ENCODE measurements around the gene FCER1A. TPM values are rescaled to one million over a fixed set of nuclear protein-coding genes. Genes with fewer than 3 reads are reported as not detected.

The FCER1A gene
- total RNA-seq, 3 donors from 2014 or later: 0.66 to 5.1 (median 2.0) TPM

GRCh38 chr1:159275891-159276290 lies 26.2 kb upstream of the FCER1A start:
- H3K4me3 ChIP-seq: no peak overlapping the region
- no peak for TF ChIP-seq POLR2AphosphoS5 (IDR thresholded peaks at IDR 0.05)
- no peak for TF ChIP-seq CTCF (IDR thresholded peaks at IDR 0.05)
- TF ChIP-seq POLR2A (IDR thresholded peaks at IDR 0.05): no peak
- intact Hi-C loops (cut with DNase I; ENCODE audit: low total_unique reads): no loop called here
- H3K9me3 ChIP-seq: no peaks in the 10 kb centered on the region
- no peaks in the 10 kb centered on the region for H3K27me3 ChIP-seq
- DNase-seq (ENCODE audit: low spot score in 2 of 2): no peak
- no peaks in the 10 kb centered on the region for H3K36me3 ChIP-seq
- no peak overlapping the region for H3K27ac ChIP-seq
- no peaks in the 10 kb centered on the region for H3K4me1 ChIP-seq

- Histone ChIP-seq H3K36me3 (no peaks in the 10 kb centered on the region), H3K4me3 (no peak overlapping the region), H3K27me3 (no peaks in the 10 kb centered on the region), H3K27ac (no peak overlapping the region), H3K9me3 (no peaks in the 10 kb centered on the region), H3K4me1 (no peaks in the 10 kb centered on the region)
- intact Hi-C loops (cut with DNase I; ENCODE audit: low total_unique reads): no loop called here
- DNase-seq (ENCODE audit: low spot score in 2 of 2): no peak
- TF ChIP-seq POLR2A (IDR thresholded peaks at IDR 0.05): no peak
- TF ChIP-seq CTCF (IDR thresholded peaks at IDR 0.05): no peak
- no peak for TF ChIP-seq POLR2AphosphoS5 (IDR thresholded peaks at IDR 0.05)
Measured at GRCh38 chr1:159279773-159280172, 22.4 kb upstream of the FCER1A start.

GRCh38 chr1:159282118-159282517 lies 20.0 kb upstream of the FCER1A start:
- no peak for DNase-seq (ENCODE audit: low spot score in 2 of 2)
- H3K4me1 ChIP-seq: no peaks in the 10 kb centered on the region
- H3K9me3 ChIP-seq: no peaks in the 10 kb centered on the region
- intact Hi-C loops (cut with DNase I; ENCODE audit: low total_unique reads): no loop called here
- no peak overlapping the region for H3K4me3 ChIP-seq
- no peaks in the 10 kb centered on the region for H3K36me3 ChIP-seq
- H3K27ac ChIP-seq: no peak overlapping the region
- TF ChIP-seq CTCF (IDR thresholded peaks at IDR 0.05) (no peak), POLR2A (IDR thresholded peaks at IDR 0.05) (no peak)
- H3K27me3 ChIP-seq: no peaks in the 10 kb centered on the region

- no peak overlapping the region for H3K4me3 ChIP-seq
- intact Hi-C loops (cut with DNase I; ENCODE audit: low total_unique reads): no loop called here
- no peaks in the 10 kb centered on the region for H3K27me3 ChIP-seq
- no peak for DNase-seq (ENCODE audit: low spot score in 2 of 2)
- TF ChIP-seq POLR2AphosphoS5 (IDR thresholded peaks at IDR 0.05): no peak
- TF ChIP-seq CTCF (IDR thresholded peaks at IDR 0.05): no peak
- TF ChIP-seq POLR2A (IDR thresholded peaks at IDR 0.05): no peak
- no peaks in the 10 kb centered on the region for H3K9me3 ChIP-seq
- no peaks in the 10 kb centered on the region for H3K4me1 ChIP-seq
- no peaks in the 10 kb centered on the region for H3K36me3 ChIP-seq
- H3K27ac ChIP-seq: no peak overlapping the region
Measured at GRCh38 chr1:159289060-159289459, 13.1 kb upstream of the FCER1A start.

GRCh38 chr1:159291424-159291823 lies 10.7 kb upstream of the FCER1A start:
- DNase-seq (ENCODE audit: low spot score in 2 of 2): no peak
- no peaks in the 10 kb centered on the region for H3K9me3 ChIP-seq
- H3K4me3 ChIP-seq: no peak overlapping the region
- intact Hi-C loops (cut with DNase I; ENCODE audit: low total_unique reads): no loop called here
- no peaks in the 10 kb centered on the region for H3K4me1 ChIP-seq
- H3K27me3 ChIP-seq: no peaks in the 10 kb centered on the region
- H3K27ac ChIP-seq: no peak overlapping the region
- no peaks in the 10 kb centered on the region for H3K36me3 ChIP-seq
- no peak for TF ChIP-seq POLR2AphosphoS5 (IDR thresholded peaks at IDR 0.05)
- no peak for TF ChIP-seq POLR2A (IDR thresholded peaks at IDR 0.05)
- TF ChIP-seq CTCF (IDR thresholded peaks at IDR 0.05): no peak
